A673 (cell line): ENCODE results near the gene GPX4. TPM values are rescaled to one million over a fixed set of nuclear protein-coding genes. Genes with fewer than 3 reads are reported as not detected.
A peak's percentile ranks its signal among the peaks of the same experiment; 100 is the strongest.

Experiments
- Bru-seq: library from RNA; stranded (reverse); fragments of 400-500 nt; gene quantifications from one replicate; lab custom pipeline; 2021; lab: Mats Ljungman, UMichigan
- BruChase-seq, 2 experiments: library from RNA; stranded (reverse); fragments of 400-500 nt; gene quantifications; one replicate each; lab custom pipeline; 2021; lab: Mats Ljungman, UMichigan
- BruUV-seq: library from RNA; stranded (reverse); fragments of 400-500 nt; replicated peaks from 2 replicates; lab custom pipeline; 2021; lab: Mats Ljungman, UMichigan
- CTCF ChIA-PET: fragments of 300-600 bp; sonication (Branson Sonifier 250); formaldehyde crosslinking; loops from one replicate; lab custom pipeline; 2022; ENCODE audit warnings: antibody characterized with exemption; lab: Charles Lee
- POLR2A ChIA-PET: fragments of 300-600 bp; sonication (Branson Sonifier 250); formaldehyde crosslinking; loops from one replicate; lab custom pipeline; 2022; ENCODE audit warnings: antibody characterized with exemption; ENCODE audit not compliant: low non-redundant PET; lab: Charles Lee
- DNase-seq: peaks from one replicate; pipeline ENCODE4 v3.0.0-alpha.2; 2015; ENCODE audit warnings: low spot score
- H3K27ac ChIP-seq: fragments of 200-600 bp; sonication (generic); 2 replicates; pipeline ENCODE4 v1.5.1; 2016; ENCODE audit warnings: mixed run types, low read depth, mild to moderate bottlenecking, mixed read lengths, antibody characterized with exemption, low read length; ENCODE audit not compliant: poor library complexity, severe bottlenecking
- H3K27me3 ChIP-seq: fragments of 200-600 bp; sonication (generic); replicated peaks from 2 replicates; pipeline ENCODE4 v1.6.1; 2017; ENCODE audit warnings: mixed run types, low read depth, mild to moderate bottlenecking, mixed read lengths, antibody characterized with exemption, low read length; ENCODE audit not compliant: insufficient read depth, poor library complexity
- H3K36me3 ChIP-seq: fragments of 200-600 bp; sonication (generic); 2 replicates; pipeline ENCODE4 v1.6.1; 2016; ENCODE audit warnings: mixed run types, mild to moderate bottlenecking, mixed read lengths, antibody characterized with exemption, low read length; ENCODE audit not compliant: insufficient read depth, poor library complexity, severe bottlenecking
- H3K4me1 ChIP-seq: fragments of 200-600 bp; sonication (generic); 2 replicates; pipeline ENCODE4 v1.6.1; 2017; ENCODE audit warnings: mixed run types, mild to moderate bottlenecking, mixed read lengths, antibody characterized with exemption, low read length; ENCODE audit not compliant: insufficient read depth, poor library complexity, severe bottlenecking
- H3K4me3 ChIP-seq: fragments of 200-600 bp; sonication (generic); 2 replicates; pipeline ENCODE4 v1.5.1; 2016; ENCODE audit warnings: low read depth, mixed run types, mild to moderate bottlenecking, mixed read lengths, low read length; ENCODE audit not compliant: poor library complexity, severe bottlenecking
- H3K9me3 ChIP-seq: fragments of 200-600 bp; sonication (generic); 2 replicates; pipeline ENCODE4 v1.6.1; 2016; ENCODE audit warnings: mixed run types, low read depth, mild to moderate bottlenecking, mixed read lengths, antibody characterized with exemption, low read length; ENCODE audit not compliant: poor library complexity, severe bottlenecking
- EZH2 ChIP-seq: fragments of 200-600 bp; sonication (generic); IDR thresholded peaks from 2 replicates; pipeline ENCODE4 v1.6.1; 2017; ENCODE audit warnings: borderline replicate concordance, low read depth, mild to moderate bottlenecking, mixed read lengths, antibody characterized with exemption, low read length; ENCODE audit not compliant: poor library complexity, severe bottlenecking
- intact Hi-C: fragments of 100-400 bp; cut with micrococcal nuclease; formaldehyde crosslinking; loops from one replicate; pipeline ENCODE4 v1.10.0; 2022; ENCODE audit not compliant: unreplicated experiment
- long read RNA-seq: library from polyadenylated mRNA; stranded (forward); transcript quantifications from one replicate; pipeline ENCODE4 v2.0.0, GENCODE V29; 2022
- total RNA-seq: library from RNA; stranded (reverse); gene quantifications from 2 replicates; pipeline ENCODE4 v1.2.3, GENCODE V29; 2021
- TF ChIP-seq, protein P1 (sequence below): fragments of 300-800, 200-600 bp; sonication (generic); conservative IDR thresholded peaks from 2 replicates; pipeline ENCODE4 v1.5.1; 2017; ENCODE audit warnings: low read depth, mild to moderate bottlenecking, antibody characterized with exemption, low read length, moderate library complexity, mixed read lengths

GPX4 gene, protein sequence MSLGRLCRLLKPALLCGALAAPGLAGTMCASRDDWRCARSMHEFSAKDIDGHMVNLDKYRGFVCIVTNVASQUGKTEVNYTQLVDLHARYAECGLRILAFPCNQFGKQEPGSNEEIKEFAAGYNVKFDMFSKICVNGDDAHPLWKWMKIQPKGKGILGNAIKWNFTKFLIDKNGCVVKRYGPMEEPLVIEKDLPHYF
- 368 and 435 TPM in 2 replicates for total RNA-seq
- percentile 85 among the genes with signal in this experiment for Bru-seq, nascent RNA
- BruChase-seq, experiment 1, labeled RNA remaining after a 2-hour chase: percentile 79 among the genes with signal in this experiment
- BruChase-seq, experiment 2, labeled RNA remaining after a 6-hour chase: percentile 91 among the genes with signal in this experiment
- long read RNA-seq, transcript GPX4-201 (7 exons, 919 nt): major isoform, 474 of 566 reads
- long read RNA-seq, transcript GPX4-206 (7 exons, 803 nt): minor isoform, 6 of 566 reads
- long read RNA-seq, partial matches to known transcripts: 19 of 566 reads
- long read RNA-seq, other reads (novel, unspliced or antisense): 64 of 566 reads

DNA sequence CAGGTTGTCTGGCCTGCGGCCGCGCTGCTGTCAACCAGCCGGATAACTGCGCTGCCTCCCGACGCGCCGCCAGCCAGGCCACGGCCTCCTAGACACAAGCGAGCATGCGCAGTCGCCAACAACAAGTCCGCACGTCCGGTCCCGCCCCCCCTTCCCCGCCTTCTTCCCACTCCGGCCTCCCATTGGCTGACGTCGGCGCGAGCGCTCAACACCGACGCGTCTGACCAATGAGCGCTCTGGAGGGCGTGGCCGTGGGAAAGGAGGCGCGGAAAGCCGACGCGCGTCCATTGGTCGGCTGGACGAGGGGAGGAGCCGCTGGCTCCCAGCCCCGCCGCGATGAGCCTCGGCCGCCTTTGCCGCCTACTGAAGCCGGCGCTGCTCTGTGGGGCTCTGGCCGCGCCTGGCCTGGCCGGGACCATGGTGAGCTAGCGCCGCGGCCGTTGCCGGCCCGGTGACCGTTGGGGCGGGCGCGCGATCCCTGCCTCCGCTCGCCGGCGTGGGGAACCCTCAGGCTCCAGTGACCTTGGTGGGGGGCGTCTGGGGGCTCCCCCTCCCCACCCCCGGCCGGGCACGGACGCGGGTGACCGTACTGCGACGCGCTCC, at the start of gene GPX4:
GPX4 (plus strand) TSS at position 287 of the 603 bp plus-strand sequence; CDS start at position 337, 50 bp downstream.
- Histone ChIP-seq H3K27ac (peak within 1 kb of the TSS; percentile 94), H3K9me3 (peaks cover 6% of the 10 kb centered on the region), H3K36me3 (peaks cover 21% of the 10 kb centered on the region), H3K27me3 (no peaks in the 10 kb centered on the region), H3K4me3 (peak within 1 kb of the TSS; percentile 97), H3K4me1 (peaks cover 30% of the 10 kb centered on the region)
- CTCF ChIA-PET: interaction anchor here (0.6 kb wide), 1 partner anchor 10 kb away, joined by 6 read pairs; no protein-coding TSS in a partner anchor
- TF ChIP-seq EZH2: no peak
- TF ChIP-seq, protein P1, sequence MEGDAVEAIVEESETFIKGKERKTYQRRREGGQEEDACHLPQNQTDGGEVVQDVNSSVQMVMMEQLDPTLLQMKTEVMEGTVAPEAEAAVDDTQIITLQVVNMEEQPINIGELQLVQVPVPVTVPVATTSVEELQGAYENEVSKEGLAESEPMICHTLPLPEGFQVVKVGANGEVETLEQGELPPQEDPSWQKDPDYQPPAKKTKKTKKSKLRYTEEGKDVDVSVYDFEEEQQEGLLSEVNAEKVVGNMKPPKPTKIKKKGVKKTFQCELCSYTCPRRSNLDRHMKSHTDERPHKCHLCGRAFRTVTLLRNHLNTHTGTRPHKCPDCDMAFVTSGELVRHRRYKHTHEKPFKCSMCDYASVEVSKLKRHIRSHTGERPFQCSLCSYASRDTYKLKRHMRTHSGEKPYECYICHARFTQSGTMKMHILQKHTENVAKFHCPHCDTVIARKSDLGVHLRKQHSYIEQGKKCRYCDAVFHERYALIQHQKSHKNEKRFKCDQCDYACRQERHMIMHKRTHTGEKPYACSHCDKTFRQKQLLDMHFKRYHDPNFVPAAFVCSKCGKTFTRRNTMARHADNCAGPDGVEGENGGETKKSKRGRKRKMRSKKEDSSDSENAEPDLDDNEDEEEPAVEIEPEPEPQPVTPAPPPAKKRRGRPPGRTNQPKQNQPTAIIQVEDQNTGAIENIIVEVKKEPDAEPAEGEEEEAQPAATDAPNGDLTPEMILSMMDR: no peak
- POLR2A ChIA-PET: interaction anchor here (0.8 kb wide), 1 partner anchor 443 kb away, joined by 26 read pairs; no protein-coding TSS in a partner anchor
- intact Hi-C loops: loop anchor here (10.0 kb wide), 1 partner anchor 79 kb away; the partner anchor contains the start of genes CNN2, RNU6-2 and TMEM259
- peak; percentile 100 for DNase-seq
- no TSS peak for BruUV-seq

DNA sequence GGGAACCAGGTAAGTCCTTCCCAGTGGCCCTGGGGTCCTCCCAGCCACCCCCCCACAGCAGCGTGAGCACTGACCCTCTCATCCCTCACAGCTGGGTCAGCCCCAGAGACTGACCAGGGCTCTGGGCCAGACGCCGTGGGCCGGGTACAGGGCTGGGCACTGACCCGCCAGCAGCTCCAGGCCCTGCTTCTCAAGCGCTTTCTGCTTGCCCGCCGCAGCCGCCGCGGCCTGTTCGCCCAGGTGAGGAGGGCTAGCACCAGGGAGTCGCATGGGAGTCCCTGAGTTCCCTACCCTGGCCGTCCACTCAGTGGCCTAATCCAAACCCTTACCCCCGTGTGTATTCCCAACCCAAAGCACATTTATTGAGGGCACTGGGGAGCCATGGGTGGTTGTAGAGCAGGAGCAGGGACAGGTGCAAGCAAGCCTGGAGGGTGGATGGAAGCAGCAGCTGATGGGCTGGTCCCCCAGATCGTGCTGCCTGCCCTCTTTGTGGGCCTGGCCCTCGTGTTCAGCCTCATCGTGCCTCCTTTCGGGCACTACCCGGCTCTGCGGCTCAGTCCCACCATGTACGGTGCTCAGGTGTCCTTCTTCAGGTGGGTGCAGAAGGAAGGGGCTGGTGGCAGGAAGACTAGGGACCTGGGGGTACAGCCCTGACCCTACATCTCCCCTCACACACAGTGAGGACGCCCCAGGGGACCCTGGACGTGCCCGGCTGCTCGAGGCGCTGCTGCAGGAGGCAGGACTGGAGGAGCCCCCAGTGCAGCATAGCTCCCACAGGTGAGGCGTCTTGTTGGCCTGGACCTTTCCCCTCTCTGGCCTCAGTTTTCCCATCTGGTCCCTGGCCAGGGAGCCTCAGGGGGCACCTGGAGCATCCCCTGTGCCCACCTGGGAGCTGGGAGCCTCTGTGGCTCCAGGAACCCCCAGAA, 49.4 kb upstream of the GPX4 start:
- Histone ChIP-seq H3K9me3 (peaks cover 15% of the 10 kb centered on the region), H3K27ac (no peak overlapping the region), H3K36me3 (no peaks in the 10 kb centered on the region), H3K4me3 (no peak overlapping the region), H3K27me3 (no peaks in the 10 kb centered on the region), H3K4me1 (no peaks in the 10 kb centered on the region)
- CTCF ChIA-PET: interaction anchor here (0.6 kb wide), 1 partner anchor 197 kb away, joined by 4 read pairs; no protein-coding TSS in a partner anchor
- DNase-seq: no peak
- no peak for TF ChIP-seq EZH2
- TF ChIP-seq, protein P1: no peak
- BruUV-seq: no TSS peak
- intact Hi-C loops: no loop called here
- POLR2A ChIA-PET: interaction anchor here (0.7 kb wide), 1 partner anchor 18 kb away, joined by 16 read pairs; no protein-coding TSS in a partner anchor
